ENCODE results near the gene SDF2.
"Not testable (repeated sequence)": the region's sequence is repeated elsewhere in the genome, so short reads cannot be mapped to it uniquely, and the experiment has no call there.

Gene SDF2

GRCh38 chr17:28615260-28615940 is 46.3 kb downstream of the SDF2 start:
- Histone ChIP-seq H3K4me1 (ENCODE audit: control insufficient read depth in 1 of 2, insufficient read depth in 1 of 2, low read depth in 1 of 2, low read length in 1 of 2) (no peaks in the 10 kb centered on the region), H3K4me3 (ENCODE audit: low read depth in 1 of 2, low read length in 1 of 2) (no peak overlapping the region), H3K9me3 (no peaks in the 10 kb centered on the region), H3K36me3 (peaks cover 91% of the 10 kb centered on the region), H3K27ac (no peak overlapping the region), H3K27me3 (no peaks in the 10 kb centered on the region)
- TF ChIP-seq CTCF (IDR thresholded peaks at IDR 0.05) = no peak

GRCh38 chr17:28613931-28614381 is 47.8 kb downstream of the SDF2 start, which contains the start of gene RSKR:
Gene RSKR (minus strand): TSS chr17:28614185. CDS start chr17:28614161, 24 bp downstream.
- Histone ChIP-seq H3K4me3 (ENCODE audit: low read depth in 1 of 2, low read length in 1 of 2) (no peak within 1 kb of the TSS), H3K27me3 (no peaks in the 10 kb centered on the region), H3K27ac (no peak within 1 kb of the TSS), H3K36me3 (peaks cover 80% of the 10 kb centered on the region), H3K4me1 (ENCODE audit: control insufficient read depth in 1 of 2, insufficient read depth in 1 of 2, low read depth in 1 of 2, low read length in 1 of 2) (no peaks in the 10 kb centered on the region), H3K9me3 (no peaks in the 10 kb centered on the region)
- no peak for TF ChIP-seq CTCF (IDR thresholded peaks at IDR 0.05)

- TF ChIP-seq CTCF (IDR thresholded peaks at IDR 0.05) = no peak
- Histone ChIP-seq H3K36me3 (peaks cover 78% of the 10 kb centered on the region), H3K4me3 (ENCODE audit: low read depth in 1 of 2, low read length in 1 of 2) (no peak overlapping the region), H3K9me3 (no peaks in the 10 kb centered on the region), H3K4me1 (ENCODE audit: control insufficient read depth in 1 of 2, insufficient read depth in 1 of 2, low read depth in 1 of 2, low read length in 1 of 2) (no peaks in the 10 kb centered on the region), H3K27me3 (no peaks in the 10 kb centered on the region), H3K27ac (no peak overlapping the region)
Observed at GRCh38 chr17:28612936-28613872, 48.5 kb downstream of the SDF2 start.

GRCh38 chr17:28612531-28612930 is 49.2 kb downstream of the SDF2 start:
- no peak overlapping the region for H3K4me3 ChIP-seq (ENCODE audit: low read depth in 1 of 2, low read length in 1 of 2)
- no peaks in the 10 kb centered on the region for H3K4me1 ChIP-seq (ENCODE audit: control insufficient read depth in 1 of 2, insufficient read depth in 1 of 2, low read depth in 1 of 2, low read length in 1 of 2)
- H3K9me3 ChIP-seq = no peaks in the 10 kb centered on the region
- H3K27me3 ChIP-seq = no peaks in the 10 kb centered on the region
- TF ChIP-seq CTCF (IDR thresholded peaks at IDR 0.05) = no peak
- no peak overlapping the region for H3K27ac ChIP-seq
- peaks cover 73% of the 10 kb centered on the region for H3K36me3 ChIP-seq

GRCh38 chr17:28610376-28610775 is 51.3 kb downstream of the SDF2 start:
- TF ChIP-seq CTCF (IDR thresholded peaks at IDR 0.05) = no peak
- Histone ChIP-seq H3K4me3 (ENCODE audit: low read depth in 1 of 2, low read length in 1 of 2) (no peak overlapping the region), H3K27me3 (no peaks in the 10 kb centered on the region), H3K4me1 (ENCODE audit: control insufficient read depth in 1 of 2, insufficient read depth in 1 of 2, low read depth in 1 of 2, low read length in 1 of 2) (no peaks in the 10 kb centered on the region), H3K9me3 (no peaks in the 10 kb centered on the region), H3K27ac (no peak overlapping the region), H3K36me3 (peaks cover 59% of the 10 kb centered on the region)

- H3K9me3 ChIP-seq; H3K27me3 ChIP-seq; H3K4me1 ChIP-seq (ENCODE audit: control insufficient read depth in 1 of 2, insufficient read depth in 1 of 2, low read depth in 1 of 2, low read length in 1 of 2); H3K27ac ChIP-seq; H3K4me3 ChIP-seq (ENCODE audit: low read depth in 1 of 2, low read length in 1 of 2): not testable (repeated sequence)
- H3K36me3 ChIP-seq = peaks cover 25% of the 10 kb centered on the region
Observed at GRCh38 chr17:28604031-28604430, 57.7 kb downstream of the SDF2 start.

All from neutrophil (primary cell).